DOHH2 (cell line): ENCODE data around the gene IGF2BP1.

ENCODE experiments used
- EZH2phosphoT487 ChIP-seq: fragments of 200-600 bp; sonication (generic); IDR thresholded peaks from 2 replicates; pipeline ENCODE4 v1.6.1; 2017; ENCODE audit warnings: borderline replicate concordance, mild to moderate bottlenecking, antibody characterized with exemption, low read length, moderate library complexity, mixed read lengths
- TF ChIP-seq, protein P1 (sequence below): fragments of 200-600 bp; sonication (generic); IDR thresholded peaks from one replicate; pipeline ENCODE4 v1.5.1; 2014; ENCODE audit warnings: antibody characterized with exemption, mild to moderate bottlenecking, low read depth, low read length; ENCODE audit not compliant: poor library complexity, severe bottlenecking

GRCh38 chr17:49018748-49019147 lies 21.6 kb downstream of the IGF2BP1 start:
- TF ChIP-seq, protein P1, sequence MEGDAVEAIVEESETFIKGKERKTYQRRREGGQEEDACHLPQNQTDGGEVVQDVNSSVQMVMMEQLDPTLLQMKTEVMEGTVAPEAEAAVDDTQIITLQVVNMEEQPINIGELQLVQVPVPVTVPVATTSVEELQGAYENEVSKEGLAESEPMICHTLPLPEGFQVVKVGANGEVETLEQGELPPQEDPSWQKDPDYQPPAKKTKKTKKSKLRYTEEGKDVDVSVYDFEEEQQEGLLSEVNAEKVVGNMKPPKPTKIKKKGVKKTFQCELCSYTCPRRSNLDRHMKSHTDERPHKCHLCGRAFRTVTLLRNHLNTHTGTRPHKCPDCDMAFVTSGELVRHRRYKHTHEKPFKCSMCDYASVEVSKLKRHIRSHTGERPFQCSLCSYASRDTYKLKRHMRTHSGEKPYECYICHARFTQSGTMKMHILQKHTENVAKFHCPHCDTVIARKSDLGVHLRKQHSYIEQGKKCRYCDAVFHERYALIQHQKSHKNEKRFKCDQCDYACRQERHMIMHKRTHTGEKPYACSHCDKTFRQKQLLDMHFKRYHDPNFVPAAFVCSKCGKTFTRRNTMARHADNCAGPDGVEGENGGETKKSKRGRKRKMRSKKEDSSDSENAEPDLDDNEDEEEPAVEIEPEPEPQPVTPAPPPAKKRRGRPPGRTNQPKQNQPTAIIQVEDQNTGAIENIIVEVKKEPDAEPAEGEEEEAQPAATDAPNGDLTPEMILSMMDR: no peak
- no peak for TF ChIP-seq EZH2phosphoT487
